ENCODE data around the gene SLC35B1.

Gene SLC35B1

GRCh38 chr17:49715717-49716279 lies 8.0 kb upstream of the SLC35B1 start:
- no peaks in the 10 kb centered on the region for H3K27me3 ChIP-seq (ENCODE audit: insufficient read depth, poor library complexity, severe bottlenecking)

GRCh38 chr17:49715216-49715615 lies 7.5 kb upstream of the SLC35B1 start:
- Histone ChIP-seq H3K4me3 (replicated peaks; ENCODE audit: insufficient read depth, low read length) (no peak overlapping the region), H3K27ac (replicated peaks) (no peak overlapping the region; the same call in 1 of the 2 replicates), H3K27me3 (ENCODE audit: insufficient read depth, poor library complexity, severe bottlenecking) (no peaks in the 10 kb centered on the region)
- no peak for TF ChIP-seq CTCF (IDR thresholded peaks at IDR 0.05; ENCODE audit: insufficient read depth, low read length)
- no peak for TF ChIP-seq SPI1 (IDR thresholded peaks at IDR 0.05; ENCODE audit: borderline replicate concordance, low read depth)
- no peak for TF ChIP-seq GABPA (IDR thresholded peaks at IDR 0.05; ENCODE audit: low read depth)
- no peak for TF ChIP-seq REST (IDR thresholded peaks at IDR 0.05; ENCODE audit: insufficient replicate concordance, low read depth)
- no peak for TF ChIP-seq POLR2AphosphoS5 (IDR thresholded peaks at IDR 0.05; ENCODE audit: low read depth)
- no peak for DNase-seq (ENCODE audit: low read depth in 1 of 2, low spot score in 1 of 2)

More at GRCh38 chr17:49715717-49716279, 8.0 kb upstream of the SLC35B1 start:
- DNase-seq (ENCODE audit: low read depth in 1 of 2, low spot score in 1 of 2) = no peak
- TF ChIP-seq CTCF (IDR thresholded peaks at IDR 0.05; ENCODE audit: insufficient read depth, low read length) (no peak), GABPA (IDR thresholded peaks at IDR 0.05; ENCODE audit: low read depth) (no peak), SPI1 (IDR thresholded peaks at IDR 0.05; ENCODE audit: borderline replicate concordance, low read depth) (no peak), POLR2AphosphoS5 (IDR thresholded peaks at IDR 0.05; ENCODE audit: low read depth) (no peak), REST (IDR thresholded peaks at IDR 0.05; ENCODE audit: insufficient replicate concordance, low read depth) (no peak)
- Histone ChIP-seq H3K4me3 (replicated peaks; ENCODE audit: insufficient read depth, low read length) (no peak overlapping the region), H3K27ac (replicated peaks) (no peak overlapping the region)

- peak in 1 of 2 experiments; percentile 8 for DNase-seq (ENCODE audit: low read depth in 1 of 2, low spot score in 1 of 2)
- Histone ChIP-seq H3K27me3 (ENCODE audit: insufficient read depth, poor library complexity, severe bottlenecking) (no peaks in the 10 kb centered on the region), H3K4me3 (replicated peaks; ENCODE audit: insufficient read depth, low read length) (no peak overlapping the region; the same call in 1 of the 2 replicates), H3K27ac (replicated peaks) (peak overlapping the region; percentile 99)
- TF ChIP-seq REST (IDR thresholded peaks at IDR 0.05; ENCODE audit: insufficient replicate concordance, low read depth) (no peak), POLR2AphosphoS5 (IDR thresholded peaks at IDR 0.05; ENCODE audit: low read depth) (no peak; the same call in 1 of the 2 replicates), GABPA (IDR thresholded peaks at IDR 0.05; ENCODE audit: low read depth) (no peak), SPI1 (IDR thresholded peaks at IDR 0.05; ENCODE audit: borderline replicate concordance, low read depth) (no peak), CTCF (IDR thresholded peaks at IDR 0.05; ENCODE audit: insufficient read depth, low read length) (no peak)
Measured at GRCh38 chr17:49708515-49709183, 885 bp upstream of the SLC35B1 start.

Measured in HL-60 (cell line).